ENCODE results near the gene KANSL3. TPM values are rescaled to one million over a fixed set of nuclear protein-coding genes. Genes with fewer than 3 reads are reported as not detected.

The KANSL3 gene
- total RNA-seq, 1 donor from 2014 or later, result 58.8 TPM

GRCh38 chr2:96651793-96652192 is 13.7 kb upstream of the KANSL3 start:
- no peaks in the 10 kb centered on the region for H3K27me3 Mint-ChIP-seq (ENCODE audit: low read depth)
- no peaks in the 10 kb centered on the region for H3K36me3 Mint-ChIP-seq (ENCODE audit: low read depth)
- H3K27ac Mint-ChIP-seq (ENCODE audit: unreplicated experiment), result peak overlapping the region; percentile 71
- TF ChIP-seq CTCF (conservative IDR thresholded peaks at IDR 0.05), result no peak
- H3K9me3 Mint-ChIP-seq, result peaks cover 3% of the 10 kb centered on the region
- H3K4me1 Mint-ChIP-seq, result no peaks in the 10 kb centered on the region
- H3K4me3 Mint-ChIP-seq, result no peak overlapping the region
- no peak for DNase-seq (ENCODE audit: low read depth, low spot score)

GRCh38 chr2:96649342-96649741 is 11.2 kb upstream of the KANSL3 start:
- TF ChIP-seq CTCF (conservative IDR thresholded peaks at IDR 0.05), result no peak
- no peak for DNase-seq (ENCODE audit: low read depth, low spot score)
- H3K36me3 Mint-ChIP-seq (ENCODE audit: low read depth), result no peaks in the 10 kb centered on the region
- no peaks in the 10 kb centered on the region for H3K4me1 Mint-ChIP-seq
- no peak overlapping the region for H3K27ac Mint-ChIP-seq (ENCODE audit: unreplicated experiment)
- H3K4me3 Mint-ChIP-seq, result no peak overlapping the region
- no peaks in the 10 kb centered on the region for H3K27me3 Mint-ChIP-seq (ENCODE audit: low read depth)
- H3K9me3 Mint-ChIP-seq, result peaks cover 3% of the 10 kb centered on the region

- Mint-ChIP-seq H3K36me3 (ENCODE audit: low read depth) (no peaks in the 10 kb centered on the region), H3K27me3 (ENCODE audit: low read depth) (no peaks in the 10 kb centered on the region), H3K27ac (ENCODE audit: unreplicated experiment) (no peak overlapping the region), H3K4me3 (no peak overlapping the region), H3K4me1 (no peaks in the 10 kb centered on the region), H3K9me3 (peaks cover 3% of the 10 kb centered on the region)
- no peak for DNase-seq (ENCODE audit: low read depth, low spot score)
- no peak for TF ChIP-seq CTCF (conservative IDR thresholded peaks at IDR 0.05)
These were observed 10.3 kb upstream of the KANSL3 start for GRCh38 chr2:96648306-96648930.

- H3K4me1 Mint-ChIP-seq, result peaks cover 4% of the 10 kb centered on the region
- no peak for TF ChIP-seq CTCF (conservative IDR thresholded peaks at IDR 0.05)
- no peak for DNase-seq (ENCODE audit: low read depth, low spot score)
- H3K36me3 Mint-ChIP-seq (ENCODE audit: low read depth), result no peaks in the 10 kb centered on the region
- H3K4me3 Mint-ChIP-seq, result no peak overlapping the region
- H3K27ac Mint-ChIP-seq (ENCODE audit: unreplicated experiment), result peak overlapping the region; percentile 31
- no peaks in the 10 kb centered on the region for H3K27me3 Mint-ChIP-seq (ENCODE audit: low read depth)
- H3K9me3 Mint-ChIP-seq, result peaks cover 3% of the 10 kb centered on the region
These were observed 9.6 kb upstream of the KANSL3 start for GRCh38 chr2:96647681-96648080.

GRCh38 chr2:96642564-96643360 is 4.7 kb upstream of the KANSL3 start, which contains the start of gene FER1L5:
TSS of gene FER1L5 (plus strand) at chr2:96642764. CDS start at chr2:96642837, 73 bp downstream.
- TF ChIP-seq CTCF (conservative IDR thresholded peaks at IDR 0.05), result no peak
- Mint-ChIP-seq H3K4me1 (peaks cover 21% of the 10 kb centered on the region), H3K27ac (ENCODE audit: unreplicated experiment) (peak within 1 kb of the TSS; percentile 75), H3K4me3 (peak within 1 kb of the TSS; percentile 80), H3K36me3 (ENCODE audit: low read depth) (no peaks in the 10 kb centered on the region), H3K9me3 (peaks cover 2% of the 10 kb centered on the region), H3K27me3 (ENCODE audit: low read depth) (no peaks in the 10 kb centered on the region)
- DNase-seq (ENCODE audit: low read depth, low spot score), result peak; percentile 23

Measured in neural crest cell (in vitro differentiated cells).